Activated T-helper 1 cell treated with anti-CD3 and anti-CD28 coated beads, Interleukin-12 subunit alpha, Interleukin-12 subunit beta, Interleukin-2, Interleukin-4 antibody, amounts not matched to agents 30 ng/mL and 10 ng/mL and 1 ng/mL, durations not matched to agents 14 hours and 24 hours and 36 hours (primary cell): ENCODE measurements around the gene ATP10A. TPM values are rescaled to one million over a fixed set of nuclear protein-coding genes. Genes with fewer than 3 reads are reported as not detected.

Source experiments
- DNase-seq: peaks from one replicate; pipeline ENCODE4 v3.0.0; 2021; ENCODE audit warnings: low spot score
- H3K27ac Mint-ChIP-seq: one replicate; pipeline ENCODE4 v1.8.0; 2021; ENCODE audit warnings: mild to moderate bottlenecking, mixed read lengths
- H3K27me3 Mint-ChIP-seq: one replicate; pipeline ENCODE4 v1.8.0; 2022; ENCODE audit warnings: mild to moderate bottlenecking, moderate library complexity, mixed read lengths; ENCODE audit not compliant: insufficient read depth
- H3K36me3 Mint-ChIP-seq: one replicate; pipeline ENCODE4 v1.8.0; 2021; ENCODE audit warnings: low read depth, mixed read lengths
- H3K4me1 Mint-ChIP-seq: one replicate; pipeline ENCODE4 v1.8.0; 2021; ENCODE audit warnings: low read depth, mixed read lengths
- H3K4me3 Mint-ChIP-seq: one replicate; pipeline ENCODE4 v1.8.0; 2021; ENCODE audit warnings: mild to moderate bottlenecking, moderate library complexity, mixed read lengths
- H3K9me3 Mint-ChIP-seq: one replicate; pipeline ENCODE4 v1.8.0; 2021; ENCODE audit warnings: mixed read lengths
- intact Hi-C: fragments of 100-400 bp; cut with micrococcal nuclease; formaldehyde crosslinking; loops from one replicate; pipeline ENCODE4 v1.15.1; 2024
- total RNA-seq: library from RNA; stranded (reverse); gene quantifications from 2 replicates; pipeline ENCODE4 v1.2.3, GENCODE V29; 2022

The ATP10A gene
- total RNA-seq, 1 donor from 2014 or later, result 42.8 TPM

- DNase-seq, result no peak
- Mint-ChIP-seq H3K4me1 (no peaks in the 10 kb centered on the region), H3K27me3 (no peaks in the 10 kb centered on the region), H3K27ac (no peak overlapping the region), H3K9me3 (no peaks in the 10 kb centered on the region), H3K4me3 (no peak overlapping the region), H3K36me3 (no peaks in the 10 kb centered on the region)
- intact Hi-C loops, result no loop called here
Measured at GRCh38 chr15:25879438-25879837, 16.3 kb upstream of the ATP10A start.

DNA sequence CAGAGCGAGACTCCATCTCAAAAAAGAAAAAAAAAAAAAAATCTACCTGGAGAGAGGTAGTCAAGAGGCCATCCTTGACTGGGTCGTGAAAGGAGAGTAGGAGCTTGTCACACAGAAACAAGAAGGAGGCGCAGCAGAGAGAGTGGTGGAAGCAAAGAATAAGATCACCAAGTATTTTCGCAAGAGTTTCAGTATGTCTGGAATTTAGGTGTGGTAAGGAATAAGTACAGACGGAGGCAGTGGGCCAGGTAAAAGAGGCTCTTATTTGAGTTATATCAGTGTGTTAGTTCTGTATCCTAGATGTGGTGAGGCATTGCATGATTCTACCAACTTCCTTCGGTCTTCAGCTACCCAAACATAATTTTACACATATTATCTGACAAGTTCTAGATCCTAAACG lies 14.6 kb upstream of the ATP10A start:
- Mint-ChIP-seq H3K27me3 (no peaks in the 10 kb centered on the region), H3K36me3 (no peaks in the 10 kb centered on the region), H3K4me1 (no peaks in the 10 kb centered on the region), H3K27ac (no peak overlapping the region), H3K4me3 (no peak overlapping the region), H3K9me3 (no peaks in the 10 kb centered on the region)
- intact Hi-C loops, result no loop called here
- DNase-seq, result no peak

GRCh38 chr15:25876231-25877140 lies 13.4 kb upstream of the ATP10A start:
- DNase-seq, result no peak
- Mint-ChIP-seq H3K27me3 (no peaks in the 10 kb centered on the region), H3K27ac (no peak overlapping the region), H3K36me3 (no peaks in the 10 kb centered on the region), H3K9me3 (no peaks in the 10 kb centered on the region), H3K4me3 (no peak overlapping the region), H3K4me1 (no peaks in the 10 kb centered on the region)
- intact Hi-C loops, result no loop called here

DNA sequence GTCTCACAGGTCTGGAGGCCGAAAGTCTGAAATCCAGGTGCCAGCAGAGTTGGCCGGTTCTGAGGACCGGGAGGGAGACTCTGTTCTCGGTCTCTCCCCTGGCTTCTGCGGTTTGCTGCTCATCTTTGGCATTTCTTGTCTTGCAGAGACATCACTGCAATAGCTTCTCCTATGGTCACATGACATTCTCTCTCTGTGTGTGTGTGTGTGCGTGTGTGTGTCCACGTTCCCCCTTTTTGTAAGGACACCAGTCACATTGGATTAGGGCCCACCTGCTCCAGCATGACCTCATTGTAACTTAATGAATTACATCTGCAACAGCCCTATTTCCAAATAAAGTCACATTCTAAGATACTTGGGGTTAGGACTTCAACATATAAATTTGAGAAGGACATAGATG lies 12.4 kb upstream of the ATP10A start:
- intact Hi-C loops, result no loop called here
- Mint-ChIP-seq H3K36me3 (no peaks in the 10 kb centered on the region), H3K4me1 (no peaks in the 10 kb centered on the region), H3K27me3 (no peaks in the 10 kb centered on the region), H3K27ac (no peak overlapping the region), H3K4me3 (no peak overlapping the region), H3K9me3 (no peaks in the 10 kb centered on the region)
- DNase-seq, result no peak

- no peak overlapping the region for H3K4me3 Mint-ChIP-seq
- no peaks in the 10 kb centered on the region for H3K36me3 Mint-ChIP-seq
- intact Hi-C loops, result no loop called here
- H3K27ac Mint-ChIP-seq, result no peak overlapping the region
- no peaks in the 10 kb centered on the region for H3K27me3 Mint-ChIP-seq
- DNase-seq, result no peak
- H3K4me1 Mint-ChIP-seq, result peaks cover 6% of the 10 kb centered on the region
- no peaks in the 10 kb centered on the region for H3K9me3 Mint-ChIP-seq
Measured at GRCh38 chr15:25874379-25874778, 11.3 kb upstream of the ATP10A start.

DNA sequence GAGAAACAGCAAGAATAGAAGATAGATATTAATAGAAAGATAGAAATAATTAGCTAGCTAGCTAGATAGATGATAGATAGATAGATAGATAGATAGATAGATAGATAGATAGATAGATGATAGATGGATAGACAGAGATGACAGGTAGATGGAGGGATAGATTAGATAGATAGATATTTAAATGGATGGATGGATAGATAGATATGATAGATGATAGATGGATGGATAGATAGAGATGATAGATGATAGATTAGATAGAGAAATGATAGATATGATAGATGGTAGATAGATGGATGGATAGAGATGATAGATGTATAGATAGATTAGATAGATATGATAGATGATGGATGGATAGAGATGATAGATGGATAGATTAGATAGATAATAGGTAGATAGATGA lies 8.3 kb upstream of the ATP10A start:
- Mint-ChIP-seq H3K27ac (no peak overlapping the region), H3K27me3 (peaks cover 3% of the 10 kb centered on the region), H3K9me3 (no peaks in the 10 kb centered on the region), H3K4me3 (no peak overlapping the region), H3K36me3 (no peaks in the 10 kb centered on the region), H3K4me1 (peaks cover 10% of the 10 kb centered on the region)
- intact Hi-C loops, result no loop called here
- no peak for DNase-seq

DNA sequence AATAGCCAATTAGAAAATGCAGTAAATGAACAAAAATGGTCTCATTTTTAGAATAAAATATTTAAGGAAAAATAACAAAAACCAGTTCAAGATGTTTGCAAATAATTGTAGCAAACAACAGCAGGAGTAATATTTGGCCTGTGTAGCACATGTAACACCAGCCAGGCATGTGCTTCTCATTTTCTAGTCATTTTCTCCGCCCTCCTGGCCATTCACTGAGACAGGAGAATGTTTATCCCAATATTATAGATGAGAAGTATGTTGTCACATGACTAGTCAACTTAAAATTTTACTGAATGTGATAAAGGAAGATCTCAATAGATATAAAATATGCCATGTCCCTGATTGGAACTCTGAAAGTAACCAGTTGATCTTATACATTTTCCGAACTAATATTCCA lies 7.8 kb upstream of the ATP10A start:
- Mint-ChIP-seq H3K4me3 (no peak overlapping the region), H3K27me3 (peaks cover 8% of the 10 kb centered on the region), H3K9me3 (no peaks in the 10 kb centered on the region), H3K27ac (no peak overlapping the region), H3K4me1 (peaks cover 10% of the 10 kb centered on the region), H3K36me3 (peaks cover 2% of the 10 kb centered on the region)
- no peak for DNase-seq
- intact Hi-C loops, result no loop called here

DNA sequence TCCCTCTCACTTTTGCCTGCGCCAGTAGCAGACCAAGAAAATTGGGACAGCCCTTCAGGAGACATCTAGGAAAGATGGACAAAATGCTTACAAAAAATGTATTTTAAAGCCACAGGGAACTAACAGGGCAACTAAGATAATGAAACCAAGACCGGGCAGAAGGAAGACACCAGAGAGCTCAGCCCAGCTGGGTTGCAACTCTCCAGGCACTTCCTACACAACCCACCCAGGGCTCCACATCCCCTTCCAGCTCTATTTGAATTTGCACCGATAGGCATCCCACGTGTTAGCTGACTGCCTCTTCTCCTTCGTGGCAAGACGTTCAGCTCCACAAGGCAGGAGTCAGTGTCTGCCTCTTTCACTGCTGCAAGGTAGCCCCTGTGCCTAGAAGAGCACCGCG lies 6.6 kb upstream of the ATP10A start:
- intact Hi-C loops, result no loop called here
- no peak overlapping the region for H3K4me3 Mint-ChIP-seq
- H3K36me3 Mint-ChIP-seq, result peaks cover 2% of the 10 kb centered on the region
- H3K27ac Mint-ChIP-seq, result no peak overlapping the region
- peaks cover 15% of the 10 kb centered on the region for H3K4me1 Mint-ChIP-seq
- no peak for DNase-seq
- H3K27me3 Mint-ChIP-seq, result peaks cover 9% of the 10 kb centered on the region
- no peaks in the 10 kb centered on the region for H3K9me3 Mint-ChIP-seq

- no peak for DNase-seq
- Mint-ChIP-seq H3K36me3 (peaks cover 5% of the 10 kb centered on the region), H3K4me3 (no peak overlapping the region), H3K4me1 (peaks cover 27% of the 10 kb centered on the region), H3K27me3 (peaks cover 9% of the 10 kb centered on the region), H3K9me3 (no peaks in the 10 kb centered on the region), H3K27ac (no peak overlapping the region)
- intact Hi-C loops, result no loop called here
Measured at GRCh38 chr15:25866874-25867273, 3.7 kb upstream of the ATP10A start.

- Mint-ChIP-seq H3K4me3 (no peak overlapping the region), H3K9me3 (no peaks in the 10 kb centered on the region), H3K36me3 (peaks cover 9% of the 10 kb centered on the region), H3K4me1 (peaks cover 32% of the 10 kb centered on the region), H3K27ac (no peak overlapping the region), H3K27me3 (peaks cover 9% of the 10 kb centered on the region)
- intact Hi-C loops, result no loop called here
- no peak for DNase-seq
Measured at GRCh38 chr15:25866251-25866650, 3.1 kb upstream of the ATP10A start.

GRCh38 chr15:25864966-25865365 lies 1.8 kb upstream of the ATP10A start:
- peaks cover 9% of the 10 kb centered on the region for H3K27me3 Mint-ChIP-seq
- peaks cover 44% of the 10 kb centered on the region for H3K4me1 Mint-ChIP-seq
- intact Hi-C loops, result loop anchor here (5.0 kb wide), 1 partner anchor 67 kb away; no protein-coding TSS in a partner anchor
- peak overlapping the region; percentile 72 for H3K4me3 Mint-ChIP-seq
- H3K36me3 Mint-ChIP-seq, result peaks cover 17% of the 10 kb centered on the region
- H3K9me3 Mint-ChIP-seq, result no peaks in the 10 kb centered on the region
- no peak for DNase-seq
- peak overlapping the region; percentile 35 for H3K27ac Mint-ChIP-seq

DNA sequence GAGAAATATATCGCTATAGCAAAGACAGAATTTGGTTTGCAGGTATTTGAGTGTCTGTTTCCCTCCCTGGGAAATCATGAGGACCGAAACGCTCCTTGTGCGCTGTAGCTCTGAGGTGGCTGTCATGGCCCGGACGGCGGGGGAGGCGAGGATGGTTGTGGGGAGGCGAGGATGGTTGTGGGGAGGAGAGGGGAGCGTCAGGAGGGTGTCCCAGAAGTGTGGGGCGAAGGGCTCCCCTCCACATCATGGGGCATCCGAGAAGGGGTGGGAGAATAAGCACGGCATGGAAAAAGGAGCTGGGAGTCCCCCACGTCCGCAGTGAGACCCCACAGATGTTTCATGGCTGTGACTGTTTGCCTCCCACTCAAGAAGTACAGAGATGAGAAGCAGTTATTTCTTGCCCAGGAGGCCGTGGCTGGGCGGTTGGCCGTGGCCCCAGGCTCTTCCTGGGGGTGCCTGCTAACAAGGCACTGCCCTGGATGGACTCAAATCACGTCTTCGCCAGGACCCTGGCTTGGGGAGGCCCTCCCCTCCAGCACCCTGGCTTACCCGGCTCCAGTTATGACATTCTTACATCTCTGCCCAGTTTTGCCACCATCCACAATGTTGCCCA lies 947 bp upstream of the ATP10A start:
- Mint-ChIP-seq H3K27me3 (peaks cover 9% of the 10 kb centered on the region), H3K4me1 (peaks cover 44% of the 10 kb centered on the region), H3K36me3 (peaks cover 22% of the 10 kb centered on the region), H3K4me3 (peak overlapping the region; percentile 83), H3K9me3 (no peaks in the 10 kb centered on the region), H3K27ac (peak overlapping the region; percentile 86)
- intact Hi-C loops, result loop anchor here (1.0 to 5.0 kb wide), 3 partner anchors 32 to 425 kb away; partner anchors contain the start of gene UBE3A
- no peak for DNase-seq

- H3K36me3 Mint-ChIP-seq, result peaks cover 35% of the 10 kb centered on the region
- peak; percentile 38 for DNase-seq
- H3K27ac Mint-ChIP-seq, result peak overlapping the region; percentile 91
- H3K9me3 Mint-ChIP-seq, result no peaks in the 10 kb centered on the region
- peaks cover 9% of the 10 kb centered on the region for H3K27me3 Mint-ChIP-seq
- H3K4me3 Mint-ChIP-seq, result peak overlapping the region; percentile 95
- H3K4me1 Mint-ChIP-seq, result peaks cover 59% of the 10 kb centered on the region
- intact Hi-C loops, result loop anchor here (1.0 to 5.0 kb wide), 3 partner anchors 30 to 424 kb away; partner anchors contain the start of gene UBE3A
Measured at GRCh38 chr15:25862472-25863110, 536 bp downstream of the ATP10A start.
